ENCODE data around the gene KCTD15.

- TF ChIP-seq CTCF (IDR thresholded peaks at IDR 0.05 in 8 of 11, conservative IDR thresholded peaks at IDR 0.05 in 3 of 11) (no peak), POLR2AphosphoS5 (IDR thresholded peaks at IDR 0.05) (no peak), POLR2A (IDR thresholded peaks at IDR 0.05) (no peak)
Measured at GRCh38 chr19:33748231-33748630, 48.4 kb upstream of the KCTD15 start.
